Adipocyte (in vitro differentiated cells): ENCODE measurements around the gene DLG1.
"Not testable (repeated sequence)": the region's sequence is repeated elsewhere in the genome, so short reads cannot be mapped to it uniquely, and the experiment has no call there.

ENCODE experiments used
- DNase-seq: peaks from one replicate; pipeline ENCODE4 v3.0.0-alpha.2; 2015; ENCODE audit warnings: low read depth
- H3K27me3 ChIP-seq: replicated peaks from 2 replicates; pipeline ENCODE4 v1.7.0; 2013; ENCODE audit warnings: mild to moderate bottlenecking, low read length, moderate library complexity; ENCODE audit not compliant: control insufficient read depth, insufficient read depth
- H3K36me3 ChIP-seq: 2 replicates; pipeline ENCODE4 v1.7.0; 2013; ENCODE audit warnings: low read length, mild to moderate bottlenecking, moderate library complexity; ENCODE audit not compliant: control insufficient read depth, insufficient read depth, severe bottlenecking
- H3K4me1 ChIP-seq: 2 replicates; pipeline ENCODE4 v1.7.0; 2013; ENCODE audit warnings: mild to moderate bottlenecking, low read length, moderate library complexity; ENCODE audit not compliant: control insufficient read depth, insufficient read depth
- H3K4me3 ChIP-seq: 2 replicates; pipeline ENCODE4 v1.7.0; 2013; ENCODE audit warnings: mild to moderate bottlenecking, low read length, moderate library complexity
- H3K9ac ChIP-seq: 2 replicates; pipeline ENCODE4 v1.7.0; 2013; ENCODE audit warnings: mild to moderate bottlenecking, low read length, moderate library complexity
- H3K9me3 ChIP-seq: 2 replicates; pipeline ENCODE4 v1.7.0; 2013; ENCODE audit warnings: mild to moderate bottlenecking, low read length, moderate library complexity; ENCODE audit not compliant: control insufficient read depth

The DLG1 gene

GRCh38 chr3:197283045-197283444 lies 15.4 kb downstream of the DLG1 start:
- Histone ChIP-seq H3K9me3 (no peaks in the 10 kb centered on the region), H3K36me3 (peaks cover 55% of the 10 kb centered on the region), H3K27me3 (no peaks in the 10 kb centered on the region), H3K9ac (no peak overlapping the region), H3K4me3 (no peak overlapping the region), H3K4me1 (peaks cover 5% of the 10 kb centered on the region)
- DNase-seq: no peak

- Histone ChIP-seq H3K9me3 (no peaks in the 10 kb centered on the region), H3K36me3 (peaks cover 53% of the 10 kb centered on the region), H3K4me1 (peaks cover 5% of the 10 kb centered on the region), H3K27me3 (no peaks in the 10 kb centered on the region), H3K4me3 (no peak overlapping the region), H3K9ac (no peak overlapping the region)
- no peak for DNase-seq
These were observed 16.6 kb downstream of the DLG1 start for GRCh38 chr3:197281849-197282248.

DNA sequence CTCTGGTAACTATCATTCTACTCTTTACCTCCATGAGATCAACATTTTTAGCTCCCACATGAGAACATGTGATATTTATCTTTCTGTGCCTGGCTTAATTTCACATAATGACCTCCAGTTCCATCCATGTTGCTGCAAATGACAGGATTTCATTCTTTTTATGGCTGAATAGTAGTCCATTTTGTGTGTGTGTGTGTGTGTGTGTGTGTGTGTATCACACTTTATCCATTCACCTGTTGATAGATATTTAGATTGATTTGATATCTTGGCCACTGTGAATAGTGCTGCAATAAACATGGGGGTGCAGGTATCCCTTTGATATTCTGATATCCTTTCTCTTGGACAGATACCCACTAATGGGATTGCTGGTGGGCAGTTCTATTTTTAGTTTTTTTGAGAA lies 18.3 kb downstream of the DLG1 start:
- DNase-seq: no peak
- Histone ChIP-seq H3K9ac (no peak overlapping the region), H3K4me3 (no peak overlapping the region), H3K4me1 (peaks cover 2% of the 10 kb centered on the region), H3K9me3 (no peaks in the 10 kb centered on the region), H3K36me3 (peaks cover 50% of the 10 kb centered on the region), H3K27me3 (no peaks in the 10 kb centered on the region)

- no peak overlapping the region for H3K4me3 ChIP-seq
- H3K4me1 ChIP-seq: peaks cover 2% of the 10 kb centered on the region
- no peaks in the 10 kb centered on the region for H3K27me3 ChIP-seq
- peaks cover 54% of the 10 kb centered on the region for H3K36me3 ChIP-seq
- no peak overlapping the region for H3K9ac ChIP-seq
- DNase-seq: no peak
- no peaks in the 10 kb centered on the region for H3K9me3 ChIP-seq
These were observed 19.5 kb downstream of the DLG1 start for GRCh38 chr3:197278933-197279332.

DNA sequence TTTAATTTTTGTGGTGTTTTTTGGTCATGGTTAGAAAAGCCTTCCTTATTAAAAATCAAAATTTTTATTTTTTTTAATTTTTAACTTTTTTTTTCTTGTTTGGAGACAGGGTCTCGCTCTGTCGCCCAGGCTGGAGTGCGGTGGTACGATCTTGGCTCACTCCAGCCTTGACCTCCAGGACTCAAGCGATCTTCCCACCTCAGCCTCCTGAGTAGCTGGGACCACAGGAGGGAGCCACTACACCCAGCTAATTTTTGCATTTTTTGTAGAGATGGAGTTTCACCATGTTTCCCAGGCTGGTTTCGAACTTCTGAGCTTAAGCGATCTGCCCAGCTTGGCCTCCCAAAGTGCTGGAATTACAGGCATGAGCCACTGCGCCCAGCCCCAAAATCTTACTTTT lies 21.6 kb downstream of the DLG1 start:
- not testable (repeated sequence) for H3K4me1 ChIP-seq, H3K9me3 ChIP-seq, H3K9ac ChIP-seq, DNase-seq, H3K4me3 ChIP-seq, H3K27me3 ChIP-seq
- peaks cover 50% of the 10 kb centered on the region for H3K36me3 ChIP-seq

DNA sequence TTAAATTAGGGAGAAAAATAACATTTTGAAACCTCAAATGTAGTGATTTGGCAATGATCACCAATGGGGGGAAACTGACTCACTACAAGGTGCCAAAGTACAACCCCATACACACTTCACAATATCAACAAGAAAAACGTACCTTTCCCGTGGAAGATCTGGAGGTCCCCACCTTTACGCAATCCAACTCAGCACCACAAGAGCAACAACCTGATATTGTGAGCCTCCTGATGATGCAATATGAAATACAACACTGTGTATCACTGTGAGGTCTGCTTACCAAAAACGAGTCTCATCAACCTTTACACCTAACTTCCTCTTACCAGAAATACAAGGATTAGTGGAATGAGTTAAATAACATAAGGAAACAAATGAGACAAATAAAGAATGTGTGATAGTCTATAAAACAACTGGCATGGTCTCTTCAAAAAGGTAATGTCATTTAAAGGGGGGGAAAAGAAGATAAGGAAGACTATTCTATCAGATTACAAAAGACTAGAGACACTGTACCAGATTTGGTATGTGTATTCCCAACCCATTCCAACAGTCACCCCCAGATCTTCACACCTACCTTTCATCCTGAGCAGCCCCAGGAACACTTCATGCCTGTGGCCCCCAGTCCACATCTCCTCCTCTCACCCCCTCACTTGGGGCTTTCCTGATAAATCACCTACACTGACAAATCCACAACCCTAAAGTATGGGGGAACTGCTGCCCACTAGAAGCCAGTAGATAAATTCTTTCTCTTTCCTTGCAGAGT lies 27.7 kb downstream of the DLG1 start:
- no peak overlapping the region for H3K9ac ChIP-seq
- peaks cover 10% of the 10 kb centered on the region for H3K36me3 ChIP-seq
- no peaks in the 10 kb centered on the region for H3K9me3 ChIP-seq
- no peaks in the 10 kb centered on the region for H3K27me3 ChIP-seq
- H3K4me1 ChIP-seq: peaks cover 10% of the 10 kb centered on the region
- peak; percentile 27 for DNase-seq
- H3K4me3 ChIP-seq: no peak overlapping the region

GRCh38 chr3:197269024-197269423 lies 29.4 kb downstream of the DLG1 start:
- H3K36me3 ChIP-seq: peaks cover 2% of the 10 kb centered on the region
- DNase-seq: no peak
- H3K9me3 ChIP-seq: no peaks in the 10 kb centered on the region
- no peaks in the 10 kb centered on the region for H3K27me3 ChIP-seq
- H3K9ac ChIP-seq: no peak overlapping the region
- H3K4me3 ChIP-seq: no peak overlapping the region
- H3K4me1 ChIP-seq: peaks cover 10% of the 10 kb centered on the region

DNA sequence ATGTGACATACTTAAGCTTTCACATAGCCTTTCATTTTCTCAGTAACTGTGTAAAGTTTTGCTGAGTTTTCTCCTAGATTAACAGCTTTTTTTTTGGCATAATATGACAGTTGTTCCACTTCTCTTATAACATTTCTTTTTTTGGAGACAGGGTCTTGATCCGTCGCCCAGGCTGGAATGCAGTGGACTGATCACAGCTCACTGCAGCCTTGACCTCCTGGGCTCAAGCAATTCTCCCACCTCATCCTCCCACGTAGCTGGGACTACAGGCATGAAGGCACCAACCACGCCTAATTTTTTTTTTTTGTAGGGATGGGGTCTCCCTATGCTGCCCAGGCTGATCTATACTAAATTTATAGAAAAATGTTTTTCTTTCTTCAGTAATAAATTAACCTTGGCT lies 30.1 kb downstream of the DLG1 start:
- Histone ChIP-seq H3K9me3 (no peaks in the 10 kb centered on the region), H3K27me3 (no peaks in the 10 kb centered on the region), H3K9ac (no peak overlapping the region), H3K36me3 (no peaks in the 10 kb centered on the region), H3K4me1 (peaks cover 10% of the 10 kb centered on the region), H3K4me3 (no peak overlapping the region)
- no peak for DNase-seq

GRCh38 chr3:197266331-197266730 lies 32.1 kb downstream of the DLG1 start:
- no peaks in the 10 kb centered on the region for H3K9me3 ChIP-seq
- H3K4me3 ChIP-seq: no peak overlapping the region
- H3K4me1 ChIP-seq: peaks cover 10% of the 10 kb centered on the region
- H3K36me3 ChIP-seq: peaks cover 6% of the 10 kb centered on the region
- no peak for DNase-seq
- H3K9ac ChIP-seq: no peak overlapping the region
- no peaks in the 10 kb centered on the region for H3K27me3 ChIP-seq

- no peak overlapping the region for H3K4me3 ChIP-seq
- no peak overlapping the region for H3K9ac ChIP-seq
- peaks cover 6% of the 10 kb centered on the region for H3K36me3 ChIP-seq
- DNase-seq: no peak
- H3K9me3 ChIP-seq: no peaks in the 10 kb centered on the region
- peaks cover 2% of the 10 kb centered on the region for H3K4me1 ChIP-seq
- H3K27me3 ChIP-seq: no peaks in the 10 kb centered on the region
These were observed 35.7 kb downstream of the DLG1 start for GRCh38 chr3:197262709-197263108.

DNA sequence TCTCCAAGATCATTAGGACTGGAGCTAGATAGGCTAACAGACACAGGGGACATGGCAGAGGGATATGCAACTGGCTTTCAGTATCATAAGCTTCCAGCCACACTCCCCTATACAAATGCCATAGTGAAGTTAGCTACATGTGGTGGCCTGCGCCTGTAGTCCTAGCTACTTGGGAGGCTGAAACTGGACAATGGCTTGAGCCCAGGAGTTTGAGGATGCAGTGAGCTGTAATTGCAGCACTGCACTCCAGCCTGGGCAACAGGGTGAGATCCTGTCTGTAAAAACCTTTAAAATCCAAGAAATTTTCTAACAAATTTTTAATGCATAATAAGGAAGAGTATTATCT lies 37.3 kb downstream of the DLG1 start:
- no peak overlapping the region for H3K4me3 ChIP-seq
- DNase-seq: no peak
- H3K4me1 ChIP-seq: no peaks in the 10 kb centered on the region
- no peaks in the 10 kb centered on the region for H3K9me3 ChIP-seq
- H3K9ac ChIP-seq: no peak overlapping the region
- H3K27me3 ChIP-seq: no peaks in the 10 kb centered on the region
- peaks cover 6% of the 10 kb centered on the region for H3K36me3 ChIP-seq
